Activated naive CD8-positive, alpha-beta T cell treated with anti-CD3 and anti-CD28 coated beads for 36 hours (primary cell): ENCODE data around the gene SRI. TPM values are rescaled to one million over a fixed set of nuclear protein-coding genes. Genes with fewer than 3 reads are reported as not detected.
"Not testable (repeated sequence)": the region's sequence is repeated elsewhere in the genome, so short reads cannot be mapped to it uniquely, and the experiment has no call there.

ENCODE experiments used
- DNase-seq: peaks from one replicate; pipeline ENCODE4 v3.0.0; 2021
- H3K27ac Mint-ChIP-seq: one replicate; pipeline ENCODE4 v1.8.0; 2022; ENCODE audit warnings: mild to moderate bottlenecking, moderate library complexity, mixed read lengths
- H3K27me3 Mint-ChIP-seq: one replicate; pipeline ENCODE4 v1.8.0; 2022; ENCODE audit warnings: mild to moderate bottlenecking, mixed read lengths
- H3K36me3 Mint-ChIP-seq: one replicate; pipeline ENCODE4 v1.8.0; 2021; ENCODE audit warnings: mild to moderate bottlenecking, mixed read lengths
- H3K4me1 Mint-ChIP-seq: one replicate; pipeline ENCODE4 v1.8.0; 2021; ENCODE audit warnings: mixed read lengths
- H3K4me3 Mint-ChIP-seq: one replicate; pipeline ENCODE4 v1.8.0; 2022; ENCODE audit warnings: mild to moderate bottlenecking, moderate library complexity, mixed read lengths
- H3K9me3 Mint-ChIP-seq: one replicate; pipeline ENCODE4 v1.8.0; 2022; ENCODE audit warnings: mixed read lengths
- total RNA-seq, 2 experiments: library from RNA; stranded (reverse); gene quantifications; one replicate each; pipeline ENCODE4 v1.2.3, GENCODE V29; 2021

Gene SRI
- total RNA-seq, 2 experiments from 2014 or later, result 201 to 206 TPM

DNA sequence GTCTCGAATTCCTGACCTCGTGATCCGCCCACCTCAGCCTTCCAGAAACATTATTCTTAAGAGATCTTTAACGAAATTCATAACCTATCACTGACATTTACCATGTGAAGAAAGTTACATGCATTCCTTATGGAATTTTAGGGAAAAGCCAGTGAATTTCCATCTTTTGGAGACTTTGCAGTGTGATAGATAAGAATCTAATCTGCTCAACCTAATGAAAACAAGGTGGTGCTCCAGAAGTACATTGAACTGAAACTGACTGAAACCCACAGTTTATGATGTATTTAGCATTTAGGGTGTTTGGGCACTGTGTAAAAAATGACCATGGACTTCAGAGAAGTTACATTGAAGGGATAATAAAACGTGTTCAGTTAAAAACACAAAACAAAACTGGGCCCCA, 43.6 kb downstream of the SRI start:
- Mint-ChIP-seq H3K9me3 (no peaks in the 10 kb centered on the region), H3K27ac (no peak overlapping the region), H3K36me3 (no peaks in the 10 kb centered on the region), H3K4me1 (no peaks in the 10 kb centered on the region), H3K4me3 (no peak overlapping the region), H3K27me3 (no peaks in the 10 kb centered on the region)
- DNase-seq, result no peak

- H3K27ac Mint-ChIP-seq, result no peak overlapping the region
- no peaks in the 10 kb centered on the region for H3K36me3 Mint-ChIP-seq
These were observed 47.0 kb downstream of the SRI start for GRCh38 chr7:88172842-88173241.

GRCh38 chr7:88169717-88170320, 50.0 kb downstream of the SRI start:
- no peaks in the 10 kb centered on the region for H3K4me1 Mint-ChIP-seq
- no peaks in the 10 kb centered on the region for H3K36me3 Mint-ChIP-seq
- H3K27ac Mint-ChIP-seq, result no peak overlapping the region
- H3K4me3 Mint-ChIP-seq, result no peak overlapping the region
- H3K27me3 Mint-ChIP-seq, result no peaks in the 10 kb centered on the region
- H3K9me3 Mint-ChIP-seq, result no peaks in the 10 kb centered on the region
- no peak for DNase-seq

More at GRCh38 chr7:88172842-88173241, 47.0 kb downstream of the SRI start:
- Mint-ChIP-seq H3K4me1 (no peaks in the 10 kb centered on the region), H3K9me3 (no peaks in the 10 kb centered on the region), H3K4me3 (no peak overlapping the region), H3K27me3 (no peaks in the 10 kb centered on the region)
- no peak for DNase-seq

GRCh38 chr7:88167721-88168120, 52.1 kb downstream of the SRI start:
- no peaks in the 10 kb centered on the region for H3K27me3 Mint-ChIP-seq
- no peaks in the 10 kb centered on the region for H3K9me3 Mint-ChIP-seq
- no peak for DNase-seq
- H3K27ac Mint-ChIP-seq, result no peak overlapping the region
- no peak overlapping the region for H3K4me3 Mint-ChIP-seq
- no peaks in the 10 kb centered on the region for H3K4me1 Mint-ChIP-seq
- H3K36me3 Mint-ChIP-seq, result no peaks in the 10 kb centered on the region

GRCh38 chr7:88167223-88167622, 52.6 kb downstream of the SRI start:
- DNase-seq, result no peak
- Mint-ChIP-seq H3K4me3 (no peak overlapping the region), H3K36me3 (no peaks in the 10 kb centered on the region), H3K4me1 (no peaks in the 10 kb centered on the region), H3K27ac (no peak overlapping the region), H3K9me3 (no peaks in the 10 kb centered on the region), H3K27me3 (no peaks in the 10 kb centered on the region)

GRCh38 chr7:88165697-88166096, 54.1 kb downstream of the SRI start:
- H3K4me1 Mint-ChIP-seq, result no peaks in the 10 kb centered on the region
- no peak overlapping the region for H3K27ac Mint-ChIP-seq
- DNase-seq, result no peak
- no peak overlapping the region for H3K4me3 Mint-ChIP-seq
- H3K27me3 Mint-ChIP-seq, result no peaks in the 10 kb centered on the region
- peaks cover 2% of the 10 kb centered on the region for H3K36me3 Mint-ChIP-seq
- H3K9me3 Mint-ChIP-seq, result peaks cover 6% of the 10 kb centered on the region

DNA sequence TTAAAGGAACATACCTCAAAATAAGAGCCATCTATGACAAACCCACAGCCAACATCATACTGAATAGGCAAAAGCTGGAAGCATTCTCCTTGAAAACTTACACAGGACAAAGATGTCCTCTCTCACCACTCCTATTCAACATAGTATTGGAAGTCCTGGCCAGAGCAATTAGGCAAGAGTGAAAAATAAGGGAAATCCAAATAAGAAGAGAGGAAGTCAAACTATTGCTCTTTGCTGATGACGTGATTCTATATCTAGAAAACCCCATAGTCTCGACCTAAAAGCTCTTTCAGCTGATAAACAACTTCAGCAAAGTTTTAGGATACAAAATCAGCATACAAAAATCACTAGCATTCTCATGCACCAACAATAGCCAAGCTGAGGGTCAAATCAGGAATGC, 60.1 kb downstream of the SRI start:
- not testable (repeated sequence) for H3K27ac Mint-ChIP-seq, H3K4me1 Mint-ChIP-seq, DNase-seq, H3K4me3 Mint-ChIP-seq, H3K27me3 Mint-ChIP-seq
- Mint-ChIP-seq H3K9me3 (peaks cover 28% of the 10 kb centered on the region), H3K36me3 (peaks cover 36% of the 10 kb centered on the region)

- H3K27ac Mint-ChIP-seq, result no peak overlapping the region
- no peaks in the 10 kb centered on the region for H3K27me3 Mint-ChIP-seq
- no peaks in the 10 kb centered on the region for H3K4me1 Mint-ChIP-seq
- peaks cover 39% of the 10 kb centered on the region for H3K36me3 Mint-ChIP-seq
- DNase-seq, result no peak
- H3K9me3 Mint-ChIP-seq, result peaks cover 25% of the 10 kb centered on the region
- H3K4me3 Mint-ChIP-seq, result no peak overlapping the region
These were observed 63.5 kb downstream of the SRI start for GRCh38 chr7:88156356-88156755.

DNA sequence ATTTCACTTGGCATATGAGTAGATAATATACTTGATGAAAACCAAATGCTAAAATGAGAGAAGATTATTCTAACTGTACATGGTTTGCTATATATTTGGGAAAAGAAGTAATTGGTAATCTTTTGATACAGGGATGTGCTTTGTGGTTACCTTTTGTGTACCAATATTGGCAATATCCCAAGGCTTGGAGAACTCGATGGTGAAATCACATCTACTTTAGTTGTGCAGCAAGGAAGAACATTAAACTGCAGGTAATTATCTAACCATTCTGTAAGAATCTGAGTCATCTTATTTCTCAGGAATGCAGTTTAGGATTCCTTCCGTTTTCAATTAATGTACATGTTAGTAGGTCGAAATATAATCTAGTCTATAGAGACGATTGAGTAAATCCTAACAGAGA, 64.1 kb downstream of the SRI start:
- Mint-ChIP-seq H3K27ac (no peak overlapping the region), H3K27me3 (no peaks in the 10 kb centered on the region), H3K4me1 (no peaks in the 10 kb centered on the region), H3K4me3 (no peak overlapping the region), H3K9me3 (peaks cover 22% of the 10 kb centered on the region), H3K36me3 (peaks cover 42% of the 10 kb centered on the region)
- DNase-seq, result no peak

Other genes with a start within 250 kb of the SRI start
- gene STEAP4, start 86.9 kb upstream of the SRI start, total RNA-seq, result not detected